Tibial nerve (tissue), 4 donors: Measurements from ENCODE around the gene HEATR9. TPM values are rescaled to one million over a fixed set of nuclear protein-coding genes. Genes with fewer than 3 reads are reported as not detected.

Source experiments
- DNase-seq, 2 donors: peaks; one replicate each; pipeline ENCODE4 v3.0.0-alpha.2; 2019; ENCODE audit warnings: low spot score in 2 of 2
- H3K27ac ChIP-seq, 4 donors: fragments of 200-600 bp; sonication (generic) in 3 of 4; one replicate each; pipeline ENCODE4 v1.5.1; 2017 to 2019; ENCODE audit warnings: mild to moderate bottlenecking in 1 of 4
- H3K27me3 ChIP-seq, 2 donors: fragments of 200-600 bp; sonication (generic) in 1 of 2; one replicate each; pipeline versions ENCODE4 v1.5.1 to v1.6.0; 2017 to 2019
- H3K36me3 ChIP-seq, 3 donors: fragments of 200-600 bp; sonication (generic); one replicate each; pipeline ENCODE4 v1.5.1; 2018 to 2019
- H3K4me1 ChIP-seq, 4 donors: fragments of 200-600 bp; sonication (generic) in 3 of 4; one replicate each; pipeline ENCODE4 v1.5.1; 2017 to 2019
- H3K4me3 ChIP-seq, 4 donors: fragments of 200-600 bp; sonication (generic) in 3 of 4; one replicate each; pipeline ENCODE4 v1.5.1; 2017 to 2019; ENCODE audit warnings: mild to moderate bottlenecking in 1 of 4, moderate library complexity in 1 of 4
- H3K9me3 ChIP-seq, 4 donors: fragments of 200-600 bp; sonication (generic) in 3 of 4; one replicate each; pipeline ENCODE4 v1.5.1; 2017 to 2019
- CTCF ChIP-seq, 5 experiments: fragments of 200-600 bp in 3 of 5; fragments of 450-650 bp in 2 of 5; sonication (generic) in 3 of 5; IDR thresholded peaks; one replicate each; pipeline ENCODE4 v1.5.1; 2016 to 2019; ENCODE audit warnings: antibody characterized with exemption in 5 of 5, mild to moderate bottlenecking in 3 of 5, moderate library complexity in 2 of 5
- EP300 ChIP-seq, 2 donors: sonication (generic); formaldehyde crosslinking; IDR thresholded peaks; one replicate each; pipeline ENCODE4 v1.6.1; 2017; ENCODE audit warnings: antibody characterized with exemption in 2 of 2, mild to moderate bottlenecking in 1 of 2
- POLR2A ChIP-seq, 2 donors: fragments of 450-650 bp; IDR thresholded peaks; one replicate each; pipeline ENCODE4 v1.6.1; 2017; ENCODE audit warnings: antibody characterized with exemption in 2 of 2, mild to moderate bottlenecking in 2 of 2, moderate library complexity in 2 of 2
- WGBS, 2 donors: methylation state at CpG; one replicate each; pipeline ENCODE4 v1.1.5; 2018; 5-methylcytosine and 5-hydroxymethylcytosine counted together
- total RNA-seq, 4 donors: library from RNA; depleted of rRNA; stranded (reverse); fragments of >200 nt; gene quantifications; one replicate each; pipeline ENCODE4 v1.1.0, GENCODE V29; 2016

The HEATR9 gene
- total RNA-seq, 4 donors from 2014 or later: not detected

GRCh38 chr17:35913609-35914008, 44.9 kb upstream of the HEATR9 start:
- no peak for DNase-seq
- 79 to 94% methylated on average over 4 of the region's 4 CpGs for WGBS, 2 donors

GRCh38 chr17:35912942-35913341, 44.3 kb upstream of the HEATR9 start:
- Histone ChIP-seq H3K36me3 (no peaks in the 10 kb centered on the region), H3K4me3 (no peak overlapping the region), H3K9me3 (no peaks in the 10 kb centered on the region), H3K4me1 (no peaks in the 10 kb centered on the region), H3K27ac (no peak overlapping the region), H3K27me3 (no peaks in the 10 kb centered on the region)
- TF ChIP-seq CTCF (IDR thresholded peaks at IDR 0.05) (no peak), EP300 (IDR thresholded peaks at IDR 0.05) (no peak), POLR2A (IDR thresholded peaks at IDR 0.05) (no peak)
- DNase-seq: no peak
- WGBS, 2 donors: 68 to 84% methylated on average over 2 of the region's 2 CpGs

More at GRCh38 chr17:35913609-35914008, 44.9 kb upstream of the HEATR9 start:
- Histone ChIP-seq H3K36me3 (no peaks in the 10 kb centered on the region), H3K9me3 (no peaks in the 10 kb centered on the region), H3K27ac (no peak overlapping the region), H3K4me3 (no peak overlapping the region), H3K27me3 (no peaks in the 10 kb centered on the region), H3K4me1 (no peaks in the 10 kb centered on the region)
- no peak for TF ChIP-seq CTCF (IDR thresholded peaks at IDR 0.05)
- no peak for TF ChIP-seq EP300 (IDR thresholded peaks at IDR 0.05)
- no peak for TF ChIP-seq POLR2A (IDR thresholded peaks at IDR 0.05)

- WGBS, 2 donors: 96 to 97% methylated on average over 3 of the region's 3 CpGs
- Histone ChIP-seq H3K4me1 (no peaks in the 10 kb centered on the region), H3K27me3 (no peaks in the 10 kb centered on the region), H3K36me3 (no peaks in the 10 kb centered on the region), H3K4me3 (no peak overlapping the region), H3K27ac (no peak overlapping the region), H3K9me3 (no peaks in the 10 kb centered on the region)
- no peak for DNase-seq
- TF ChIP-seq CTCF (IDR thresholded peaks at IDR 0.05) (no peak), POLR2A (IDR thresholded peaks at IDR 0.05) (no peak), EP300 (IDR thresholded peaks at IDR 0.05) (no peak)
Observed at GRCh38 chr17:35912339-35912912, 43.7 kb upstream of the HEATR9 start.

- Histone ChIP-seq H3K27ac (no peak overlapping the region), H3K36me3 (no peaks in the 10 kb centered on the region), H3K9me3 (no peaks in the 10 kb centered on the region), H3K27me3 (no peaks in the 10 kb centered on the region), H3K4me1 (no peaks in the 10 kb centered on the region), H3K4me3 (no peak overlapping the region)
- no peak for DNase-seq
- TF ChIP-seq CTCF (IDR thresholded peaks at IDR 0.05) (no peak), EP300 (IDR thresholded peaks at IDR 0.05) (no peak), POLR2A (IDR thresholded peaks at IDR 0.05) (no peak)
- WGBS, 2 donors: 83% methylated on average over 3 of the region's 3 CpGs
Observed at GRCh38 chr17:35909408-35909807, 40.7 kb upstream of the HEATR9 start.

- TF ChIP-seq EP300 (IDR thresholded peaks at IDR 0.05) (no peak), POLR2A (IDR thresholded peaks at IDR 0.05) (no peak), CTCF (IDR thresholded peaks at IDR 0.05) (no peak)
- Histone ChIP-seq H3K27me3 (no peaks in the 10 kb centered on the region), H3K4me1 (no peaks in the 10 kb centered on the region), H3K27ac (no peak overlapping the region), H3K36me3 (no peaks in the 10 kb centered on the region), H3K4me3 (no peak overlapping the region), H3K9me3 (no peaks in the 10 kb centered on the region)
- 78 to 81% methylated on average over 5 of the region's 5 CpGs for WGBS, 2 donors
- no peak for DNase-seq
Observed at GRCh38 chr17:35907691-35908090, 39.0 kb upstream of the HEATR9 start.
